T-helper 22 cell (primary cell): ENCODE measurements around the gene MRAS.
"Not testable (repeated sequence)": the region's sequence is repeated elsewhere in the genome, so short reads cannot be mapped to it uniquely, and the experiment has no call there.

Experiments
- DNase-seq: peaks from one replicate; pipeline ENCODE4 v3.0.0-alpha.2; 2020; ENCODE audit warnings: low read depth

MRAS gene

DNA sequence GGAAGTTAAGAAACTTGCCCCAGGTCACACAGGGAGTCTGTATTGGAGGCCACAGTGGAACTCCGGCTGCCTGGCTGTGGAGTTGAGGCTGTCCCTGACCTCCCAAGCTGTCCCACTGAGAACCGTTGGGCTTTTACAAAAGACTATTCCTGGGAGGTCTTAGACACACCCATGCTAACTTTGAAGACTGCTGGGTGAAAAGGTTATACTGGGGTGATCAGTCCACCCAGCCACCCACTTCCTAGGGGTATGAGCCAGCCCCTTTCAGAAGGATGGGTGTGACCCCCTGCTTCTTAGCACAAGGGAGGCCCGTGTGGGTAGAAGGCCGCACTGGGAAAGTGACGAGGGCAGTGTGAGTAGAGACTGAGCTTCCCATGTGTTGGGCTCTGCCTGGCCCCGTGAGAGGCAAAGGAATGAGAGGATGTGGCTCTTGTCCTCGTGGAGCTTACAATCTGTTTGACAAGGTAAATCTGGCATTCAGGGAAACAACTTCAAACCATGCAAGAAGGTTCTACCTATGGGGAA is 19.0 kb downstream of the MRAS start:
- DNase-seq, result no peak

- DNase-seq, result no peak
Measured at GRCh38 chr3:138367911-138368310, 19.5 kb downstream of the MRAS start.

DNA sequence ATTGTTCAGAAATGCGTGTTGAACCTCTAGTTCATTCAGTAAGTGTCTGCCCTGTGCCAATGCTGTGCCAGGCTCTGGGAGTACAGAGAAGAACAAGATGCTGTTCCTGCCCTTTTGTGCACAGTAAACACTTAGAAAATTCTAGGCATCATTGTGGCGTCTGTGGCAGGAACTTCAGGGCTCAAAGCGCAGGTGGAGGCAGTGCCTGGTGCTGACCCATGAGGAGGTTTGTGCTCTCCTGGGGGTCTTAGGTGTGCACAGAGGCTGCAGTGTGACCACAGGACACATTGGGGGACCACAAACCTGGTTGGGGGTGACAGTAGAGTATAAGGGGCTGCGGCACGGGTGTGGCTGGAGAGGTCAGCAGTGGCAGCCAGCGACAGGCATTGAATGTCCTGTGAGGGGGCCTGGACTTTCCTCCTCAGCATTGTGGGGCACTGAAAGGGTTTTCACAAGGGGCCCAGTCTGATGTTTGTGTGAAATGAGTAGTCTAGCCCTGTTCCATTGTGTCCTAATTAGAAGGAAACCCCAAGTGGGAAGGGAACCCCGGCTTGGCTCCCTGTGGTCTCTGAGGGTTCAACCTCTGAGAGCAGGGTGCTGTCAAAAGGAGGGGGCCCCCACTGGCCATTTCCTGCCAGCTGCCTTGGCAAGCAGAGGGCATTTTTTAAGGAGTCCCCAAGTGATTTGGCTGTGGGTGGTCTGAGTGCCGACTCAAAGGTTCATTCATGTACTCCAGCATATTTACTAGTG is 20.9 kb downstream of the MRAS start:
- no peak for DNase-seq

DNA sequence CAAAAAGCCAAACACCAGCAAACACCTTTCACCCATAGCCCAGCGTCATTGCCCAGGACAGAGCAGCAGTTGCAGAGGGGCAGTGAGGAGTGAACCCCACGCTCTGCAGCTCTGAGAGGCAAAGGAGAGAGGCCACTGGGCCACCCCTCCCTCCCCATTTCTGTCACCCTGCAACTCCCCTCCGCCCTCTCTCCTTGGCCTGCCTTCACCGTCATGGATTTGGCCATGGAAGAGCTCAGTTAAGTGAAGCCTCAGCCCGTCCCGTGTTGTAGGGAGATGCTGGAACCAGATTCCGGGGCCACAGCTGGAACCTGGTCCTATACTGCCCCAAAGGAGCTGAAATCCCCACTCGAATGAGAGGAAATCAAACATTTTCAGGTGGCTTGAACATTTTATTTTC is 21.9 kb downstream of the MRAS start:
- no peak for DNase-seq

GRCh38 chr3:138371070-138371965 is 22.9 kb downstream of the MRAS start:
- no peak for DNase-seq

- DNase-seq, result no peak
Measured at GRCh38 chr3:138373087-138373735, 24.8 kb downstream of the MRAS start.

- DNase-seq, result no peak
Measured at GRCh38 chr3:138373736-138374094, 25.3 kb downstream of the MRAS start.

- DNase-seq, result no peak
Measured at GRCh38 chr3:138374573-138375134, 26.3 kb downstream of the MRAS start.

DNA sequence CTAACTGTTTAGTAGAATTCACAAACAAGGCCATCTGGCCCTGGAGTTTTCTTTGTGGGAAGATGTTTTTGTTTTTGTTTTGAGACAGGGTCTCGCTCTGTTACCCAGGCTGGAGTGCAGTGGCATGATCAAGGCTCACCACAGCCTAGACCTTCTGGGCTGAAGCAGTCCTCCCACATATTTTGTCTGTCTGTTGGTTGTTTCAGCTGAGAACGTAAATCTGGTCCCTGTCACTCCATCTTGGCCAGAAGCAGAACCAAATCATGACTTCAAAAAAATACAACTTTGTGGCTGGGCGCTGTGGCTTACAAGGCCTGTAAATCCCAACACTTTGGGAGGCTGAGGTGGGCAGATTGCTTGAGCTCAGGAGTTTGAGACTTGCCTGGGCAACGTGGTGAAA is 27.1 kb downstream of the MRAS start:
- no peak for DNase-seq

- no peak for DNase-seq
Measured at GRCh38 chr3:138376663-138377062, 28.3 kb downstream of the MRAS start.

GRCh38 chr3:138377212-138377611 is 28.8 kb downstream of the MRAS start:
- not testable (repeated sequence) for DNase-seq

DNA sequence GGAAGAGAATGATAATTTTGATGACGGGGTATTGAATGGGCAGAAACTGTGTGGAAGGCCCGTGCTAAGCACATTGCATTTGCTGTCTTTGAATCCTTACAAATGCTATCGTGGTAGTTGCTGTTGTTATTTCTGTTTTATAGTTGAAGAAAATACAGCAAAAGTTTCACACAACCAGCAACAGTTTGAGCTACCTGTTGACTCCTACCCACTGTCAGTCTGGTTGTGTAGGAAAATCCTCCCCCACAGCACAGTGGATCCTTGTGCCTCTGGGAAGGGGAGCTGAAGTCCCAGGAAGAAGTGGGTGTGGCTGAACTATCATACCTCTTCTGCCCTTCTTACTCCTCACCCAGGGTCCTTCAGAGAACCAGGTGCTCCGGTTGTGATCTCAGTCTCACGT is 29.4 kb downstream of the MRAS start:
- no peak for DNase-seq

DNA sequence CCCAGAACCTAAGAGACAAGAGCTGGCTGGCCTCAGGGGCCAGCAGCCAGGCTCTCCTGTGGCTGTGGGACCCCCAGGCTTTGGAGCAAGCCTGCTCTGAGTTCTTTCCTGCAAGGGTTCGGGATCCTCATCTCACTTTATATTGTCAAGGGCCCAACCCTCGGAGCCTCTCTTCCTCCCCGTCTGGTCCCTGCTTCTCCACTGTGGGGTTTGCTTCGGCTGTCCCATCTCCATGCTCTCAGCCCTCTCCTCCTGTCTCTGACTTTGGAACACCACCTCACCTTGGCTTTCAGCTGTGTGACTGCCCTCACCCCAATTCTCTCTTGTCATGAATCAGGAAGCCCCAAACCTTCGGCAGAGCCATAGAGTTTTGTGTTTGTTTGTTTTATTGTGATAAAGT is 30.0 kb downstream of the MRAS start:
- DNase-seq, result no peak

DNA sequence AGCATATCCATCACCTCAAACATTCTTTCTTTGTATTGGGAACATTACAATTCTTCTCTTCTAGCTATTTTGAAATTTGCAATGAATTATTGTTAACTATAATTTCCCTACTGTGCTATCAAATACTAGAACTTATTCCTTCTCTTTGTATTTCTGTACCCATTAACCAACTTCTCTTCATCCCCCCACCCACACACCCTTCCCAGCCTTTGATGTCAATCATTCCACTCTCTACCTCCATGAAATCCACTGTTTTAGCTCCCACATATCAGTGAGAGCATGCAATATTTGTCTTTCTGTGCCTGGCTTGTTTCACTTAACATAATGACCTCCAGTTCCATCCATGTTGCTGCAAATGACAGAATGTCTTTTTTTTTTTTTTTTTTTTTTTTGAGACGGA is 30.6 kb downstream of the MRAS start:
- DNase-seq, result no peak

- DNase-seq, result no peak
Measured at GRCh38 chr3:138381413-138381901, 33.1 kb downstream of the MRAS start.

DNA sequence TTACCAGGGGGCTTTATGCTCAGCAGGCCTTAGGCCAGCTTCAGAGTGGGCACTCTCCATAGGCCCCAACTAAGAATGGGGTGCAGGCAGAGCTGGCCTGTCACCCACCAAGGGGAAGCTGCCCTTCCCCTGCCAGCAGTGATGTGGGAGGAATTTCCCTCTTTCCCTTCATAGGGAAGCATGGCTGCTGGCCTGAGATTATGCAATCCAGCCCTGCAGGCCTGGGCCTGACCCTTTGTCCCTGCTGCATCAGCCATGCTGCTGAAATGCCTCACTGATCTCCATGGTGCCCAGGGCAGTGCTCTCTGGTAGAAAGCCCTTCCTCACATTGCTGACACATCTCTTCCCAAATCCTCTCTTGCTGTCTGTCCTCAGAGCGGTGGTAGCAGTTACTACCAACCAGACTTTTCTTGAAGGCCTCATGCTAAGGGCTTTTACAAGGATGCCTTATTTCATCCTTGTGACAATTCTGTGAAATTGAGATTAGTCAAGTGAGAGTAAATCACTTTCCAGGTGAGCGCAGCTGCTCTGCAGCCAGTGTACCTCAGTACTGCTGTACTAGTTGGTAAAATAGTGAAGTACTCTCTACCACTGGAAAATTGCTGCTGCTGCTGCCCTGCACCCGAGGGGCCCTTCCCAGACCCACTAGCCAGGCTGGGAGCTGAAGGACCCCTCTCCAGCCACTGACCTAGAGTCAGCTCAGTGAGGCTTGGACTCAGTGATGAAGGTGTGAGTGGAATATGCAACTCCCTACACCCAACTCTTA is 33.8 kb downstream of the MRAS start:
- no peak for DNase-seq

- DNase-seq, result no peak
Measured at GRCh38 chr3:138383715-138384465, 35.5 kb downstream of the MRAS start.

DNA sequence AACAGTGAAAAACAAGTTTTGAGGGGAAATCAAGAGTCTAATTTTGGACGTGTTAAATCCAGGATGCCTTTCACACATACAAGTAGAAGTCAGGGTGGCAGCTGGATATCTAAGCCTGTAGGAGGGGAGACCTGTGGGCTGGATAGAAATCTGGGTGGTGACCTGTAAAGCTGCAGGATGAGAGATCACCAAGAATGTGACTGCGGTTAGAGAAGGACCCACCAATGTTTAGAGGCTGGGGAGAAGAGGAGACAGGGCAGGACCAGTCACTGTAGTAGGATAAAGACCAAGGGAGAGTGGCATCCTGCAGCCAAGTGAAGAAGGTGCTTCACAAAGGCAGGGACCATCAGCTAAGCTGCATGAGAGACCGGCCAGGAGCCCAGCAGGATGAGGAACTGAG is 36.2 kb downstream of the MRAS start:
- no peak for DNase-seq

GRCh38 chr3:138384976-138385375 is 36.6 kb downstream of the MRAS start:
- no peak for DNase-seq

DNA sequence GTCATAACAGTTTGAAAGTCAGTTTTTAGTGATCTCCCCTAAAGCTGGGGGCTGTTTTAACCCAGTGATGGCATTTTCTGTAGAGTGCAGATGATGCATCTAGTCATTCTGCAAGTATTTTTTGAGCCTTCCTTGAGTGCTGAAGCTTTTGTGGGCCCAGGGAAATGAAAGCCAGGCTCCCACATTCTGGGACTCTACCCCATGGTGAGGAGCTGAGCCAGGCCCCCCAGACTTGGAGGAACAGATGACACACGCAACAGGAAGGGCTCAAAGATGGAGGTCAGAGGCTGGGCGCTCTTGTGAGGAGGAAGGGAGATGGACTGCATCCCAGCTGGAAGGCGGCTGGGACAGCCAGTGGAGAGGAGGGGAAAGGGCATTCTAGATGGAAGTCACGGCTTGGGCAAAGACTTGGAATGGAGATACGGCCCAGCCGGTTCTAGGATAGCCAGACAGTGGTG is 40.8 kb downstream of the MRAS start:
- DNase-seq, result no peak
